ENCODE results near the gene SLC6A13. TPM values are rescaled to one million over a fixed set of nuclear protein-coding genes. Genes with fewer than 3 reads are reported as not detected.

The SLC6A13 gene
- total and polyA plus RNA-seq, 10 of the 15 experiments (the other 5 are each of a cell fraction or from before 2014, with no cell fraction given): 0.18 to 1.2 (median 0.20) TPM; not detected in 3

DNA sequence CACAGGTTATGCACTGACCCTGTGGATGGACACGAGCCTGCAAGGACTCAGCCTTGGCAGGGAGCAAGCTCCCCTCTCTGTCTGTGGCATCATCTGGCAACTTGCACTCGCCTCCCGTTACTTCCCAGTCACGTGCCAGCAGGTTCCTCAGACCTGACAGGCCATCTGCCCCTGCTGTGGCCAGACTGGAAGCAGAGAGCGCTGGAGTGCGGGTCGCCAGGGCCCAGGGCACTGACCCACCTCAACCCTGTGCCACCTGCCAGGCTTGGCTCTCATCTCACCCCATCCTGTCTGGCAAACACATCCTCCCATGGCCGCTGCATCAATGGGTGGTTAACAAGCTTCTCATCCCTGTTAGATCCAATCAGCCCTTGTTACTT, 77.1 kb downstream of the SLC6A13 start:
- intact Hi-C loops (cut with micrococcal nuclease; ENCODE audit: unreplicated experiment) (no loop called here), in situ Hi-C loops (cut with MboI) (no loop called here)
- H3K4me1 ChIP-seq (ENCODE audit: control insufficient read depth, insufficient read depth, low read length): peaks cover 4% of the 10 kb centered on the region
- H3K79me2 ChIP-seq (ENCODE audit: control insufficient read depth, insufficient read depth, low read length): no peaks in the 10 kb centered on the region
- FAIRE-seq: no peak
- TF ChIP-seq BCL11A (IDR thresholded peaks at IDR 0.05; ENCODE audit: low read depth, low read length) (no peak), SMAD1 (IDR thresholded peaks at IDR 0.05; ENCODE audit: low read depth, partially characterized antibody) (no peak), REST (IDR thresholded peaks at IDR 0.05; ENCODE audit: low read depth, low read length) (no peak), SPI1 (IDR thresholded peaks at IDR 0.05; ENCODE audit: borderline replicate concordance, insufficient read depth, low read depth, low read length) (no peak)
- no peak overlapping the region for H3K4me3 ChIP-seq
- ATAC-seq: no peak
- H4K20me1 ChIP-seq (ENCODE audit: control insufficient read depth, insufficient read depth): no peaks in the 10 kb centered on the region
- BruUV-seq (replicated peaks): no TSS peak
- no peak overlapping the region for H2AFZ ChIP-seq (ENCODE audit: control insufficient read depth, low read depth, low read length)
- ChIA-PET SMC1A (ENCODE audit: uncharacterized antibody, unreplicated experiment) (no interaction called here), CTCF (no interaction called here), RAD21 (ENCODE audit: unreplicated experiment) (no interaction called here), POLR2A (no interaction called here)
- H3K27me3 ChIP-seq (replicated peaks in 1 of 2; ENCODE audit: control insufficient read depth in 2 of 2, insufficient read depth in 2 of 2, low read length in 1 of 2): no peaks in the 10 kb centered on the region
- H3K36me3 ChIP-seq (ENCODE audit: control insufficient read depth in 2 of 2, insufficient read depth in 2 of 2, low read length in 1 of 2): no peaks in the 10 kb centered on the region
- no peak overlapping the region for H3K9ac ChIP-seq (ENCODE audit: control insufficient read depth, insufficient read depth, low read length)
- H3K9me3 ChIP-seq (replicated peaks; ENCODE audit: control insufficient read depth, insufficient read depth, low read length): no peaks in the 10 kb centered on the region
- WGBS (ENCODE audit: insufficient coverage, insufficient replicate concordance, low lambda C conversion rate, missing lambda C conversion rate): 3% methylated on average over 5 of the region's 8 CpGs
- H3K27ac ChIP-seq (ENCODE audit: control insufficient read depth, insufficient read depth): no peak overlapping the region
- no peak for DNase-seq (ENCODE audit: low read depth, low spot score)
- no peak overlapping the region for H3K4me2 ChIP-seq (ENCODE audit: control insufficient read depth, insufficient read depth)
